DND-41 (cell line): ENCODE measurements around the gene ARVCF.

Experiments
- CTCF ChIP-seq: IDR thresholded peaks from 2 replicates; pipeline ENCODE4 v1.5.1; 2012; ENCODE audit warnings: borderline replicate concordance, low read length, moderate library complexity, mild to moderate bottlenecking; ENCODE audit not compliant: poor library complexity, severe bottlenecking; ENCODE audit errors: extremely low read depth
- EZH2 ChIP-seq: IDR thresholded peaks from 3 replicates; pipeline ENCODE4 v1.6.1; 2012; ENCODE audit warnings: borderline replicate concordance, low read depth, mild to moderate bottlenecking, moderate library complexity, low read length, inconsistent platforms; ENCODE audit not compliant: severe bottlenecking

- peak; percentile 44 for TF ChIP-seq CTCF
- no peak for TF ChIP-seq EZH2
These were observed 44.3 kb upstream of the ARVCF start for GRCh38 chr22:20060700-20061480.
